ENCODE data around the gene CCDC187. TPM values are rescaled to one million over a fixed set of nuclear protein-coding genes. Genes with fewer than 3 reads are reported as not detected.
A peak's percentile ranks its signal among the peaks of the same experiment; 100 is the strongest.

The CCDC187 gene
- total and polyA plus RNA-seq, 5 experiments from 2014 or later = not detected

- DNase-seq (no peak), ATAC-seq (no peak)
- H3K9me3 Mint-ChIP-seq = no peaks in the 10 kb centered on the region
- POLR2A ChIA-PET = no interaction called here
- H3K27me3 Mint-ChIP-seq = no peaks in the 10 kb centered on the region
- H3K27ac Mint-ChIP-seq = peak overlapping the region in 2 of 10 donors; percentile 8 to 70
- H3K4me1 Mint-ChIP-seq = peaks cover 0 to 3% (median 0%) of the 10 kb centered on the region in 4 donors
- no peak overlapping the region for H3K4me3 Mint-ChIP-seq
- no peaks in the 10 kb centered on the region for H3K36me3 Mint-ChIP-seq
These were observed 40.0 kb upstream of the CCDC187 start for GRCh38 chr9:136343884-136344269.

- POLR2A ChIA-PET = no interaction called here
- no peak for DNase-seq
- ATAC-seq = no peak
- H3K4me1 Mint-ChIP-seq = peaks cover 0 to 3% (median 0%) of the 10 kb centered on the region in 4 donors
- peak overlapping the region in 1 of 10 donors; percentile 34 for H3K4me3 Mint-ChIP-seq
- H3K9me3 Mint-ChIP-seq = no peaks in the 10 kb centered on the region
- peak overlapping the region in 2 of 10 donors; percentile 43 to 70 for H3K27ac Mint-ChIP-seq
- no peaks in the 10 kb centered on the region for H3K27me3 Mint-ChIP-seq
- no peaks in the 10 kb centered on the region for H3K36me3 Mint-ChIP-seq
These were observed 39.4 kb upstream of the CCDC187 start for GRCh38 chr9:136343121-136343883.

GRCh38 chr9:136342181-136343120 lies 38.6 kb upstream of the CCDC187 start:
- Mint-ChIP-seq H3K27me3 (no peaks in the 10 kb centered on the region), H3K4me3 (peak overlapping the region in 2 of 10 donors; percentile 14 to 34), H3K4me1 (peaks cover 0 to 3% (median 0%) of the 10 kb centered on the region in 4 donors), H3K27ac (peak overlapping the region in 2 of 10 donors; percentile 11 to 40), H3K36me3 (no peaks in the 10 kb centered on the region), H3K9me3 (no peaks in the 10 kb centered on the region)
- POLR2A ChIA-PET = no interaction called here
- ATAC-seq = peak; percentile 69 to 75
- peak; percentile 34 to 75 (median 52) for DNase-seq

GRCh38 chr9:136341769-136342168 lies 37.9 kb upstream of the CCDC187 start:
- Mint-ChIP-seq H3K9me3 (no peaks in the 10 kb centered on the region), H3K36me3 (no peaks in the 10 kb centered on the region), H3K27ac (no peak overlapping the region), H3K27me3 (no peaks in the 10 kb centered on the region), H3K4me3 (no peak overlapping the region), H3K4me1 (peaks cover 0 to 3% (median 0%) of the 10 kb centered on the region in 4 donors)
- ATAC-seq = no peak
- POLR2A ChIA-PET = no interaction called here
- DNase-seq = no peak

GRCh38 chr9:136341042-136341655 lies 37.3 kb upstream of the CCDC187 start:
- Mint-ChIP-seq H3K9me3 (no peaks in the 10 kb centered on the region), H3K4me1 (peaks cover 0 to 3% (median 0%) of the 10 kb centered on the region in 4 donors), H3K36me3 (no peaks in the 10 kb centered on the region), H3K27ac (no peak overlapping the region), H3K4me3 (no peak overlapping the region), H3K27me3 (no peaks in the 10 kb centered on the region)
- ATAC-seq = no peak
- POLR2A ChIA-PET = no interaction called here
- DNase-seq = no peak

GRCh38 chr9:136340356-136341041 lies 36.6 kb upstream of the CCDC187 start:
- POLR2A ChIA-PET = no interaction called here
- ATAC-seq = no peak
- H3K4me3 Mint-ChIP-seq = no peak overlapping the region

GRCh38 chr9:136339958-136340310 lies 36.0 kb upstream of the CCDC187 start:
- no peaks in the 10 kb centered on the region for H3K9me3 Mint-ChIP-seq
- no peaks in the 10 kb centered on the region for H3K27me3 Mint-ChIP-seq
- POLR2A ChIA-PET = no interaction called here
- H3K27ac Mint-ChIP-seq = no peak overlapping the region
- no peak overlapping the region for H3K4me3 Mint-ChIP-seq
- DNase-seq = no peak
- H3K4me1 Mint-ChIP-seq = peaks cover 0 to 3% (median 0%) of the 10 kb centered on the region in 4 donors
- no peak for ATAC-seq
- H3K36me3 Mint-ChIP-seq = no peaks in the 10 kb centered on the region

More at GRCh38 chr9:136340356-136341041, 36.6 kb upstream of the CCDC187 start:
- no peak for DNase-seq
- Mint-ChIP-seq H3K4me1 (peaks cover 0 to 3% (median 0%) of the 10 kb centered on the region in 4 donors), H3K9me3 (no peaks in the 10 kb centered on the region), H3K36me3 (no peaks in the 10 kb centered on the region), H3K27ac (no peak overlapping the region), H3K27me3 (no peaks in the 10 kb centered on the region)

- Mint-ChIP-seq H3K4me3 (no peak overlapping the region), H3K27ac (no peak overlapping the region), H3K4me1 (peaks cover 0 to 3% (median 0%) of the 10 kb centered on the region in 4 donors), H3K9me3 (no peaks in the 10 kb centered on the region), H3K27me3 (no peaks in the 10 kb centered on the region), H3K36me3 (no peaks in the 10 kb centered on the region)
- POLR2A ChIA-PET = no interaction called here
- DNase-seq (peak in 3 of 10 donors; percentile 14 to 26 (median 21)), ATAC-seq (no peak)
These were observed 35.5 kb upstream of the CCDC187 start for GRCh38 chr9:136339173-136339957.

GRCh38 chr9:136338511-136338910 lies 34.6 kb upstream of the CCDC187 start:
- no peak overlapping the region for H3K27ac Mint-ChIP-seq
- no peaks in the 10 kb centered on the region for H3K27me3 Mint-ChIP-seq
- H3K4me3 Mint-ChIP-seq = no peak overlapping the region
- ATAC-seq (no peak), DNase-seq (no peak)
- H3K4me1 Mint-ChIP-seq = peaks cover 0 to 3% (median 0%) of the 10 kb centered on the region in 4 donors
- POLR2A ChIA-PET = no interaction called here
- no peaks in the 10 kb centered on the region for H3K36me3 Mint-ChIP-seq
- H3K9me3 Mint-ChIP-seq = no peaks in the 10 kb centered on the region

GRCh38 chr9:136337416-136338395 lies 33.8 kb upstream of the CCDC187 start:
- no peaks in the 10 kb centered on the region for H3K9me3 Mint-ChIP-seq
- H3K36me3 Mint-ChIP-seq = no peaks in the 10 kb centered on the region
- H3K27ac Mint-ChIP-seq = no peak overlapping the region
- no peaks in the 10 kb centered on the region for H3K27me3 Mint-ChIP-seq
- H3K4me3 Mint-ChIP-seq = no peak overlapping the region
- POLR2A ChIA-PET = no interaction called here
- ATAC-seq (no peak), DNase-seq (no peak)
- H3K4me1 Mint-ChIP-seq = peaks cover 0 to 1% (median 0%) of the 10 kb centered on the region in 4 donors

GRCh38 chr9:136336881-136337280 lies 33.0 kb upstream of the CCDC187 start:
- no peaks in the 10 kb centered on the region for H3K9me3 Mint-ChIP-seq
- H3K4me3 Mint-ChIP-seq = no peak overlapping the region
- DNase-seq (no peak), ATAC-seq (no peak)
- POLR2A ChIA-PET = no interaction called here
- H3K36me3 Mint-ChIP-seq = no peaks in the 10 kb centered on the region
- no peaks in the 10 kb centered on the region for H3K4me1 Mint-ChIP-seq
- no peaks in the 10 kb centered on the region for H3K27me3 Mint-ChIP-seq
- H3K27ac Mint-ChIP-seq = no peak overlapping the region

All from naive thymus-derived CD8-positive, alpha-beta T cell (primary cell).